Measurements from ENCODE around the gene PLXDC2. TPM values are rescaled to one million over a fixed set of nuclear protein-coding genes. Genes with fewer than 3 reads are reported as not detected.

PLXDC2 gene
- total and polyA plus RNA-seq, 2 experiments from 2014 or later: 13.5 to 19.4 TPM

GRCh38 chr10:20146004-20146403, 329.8 kb downstream of the PLXDC2 start:
- no peaks in the 10 kb centered on the region for H3K79me2 ChIP-seq (replicated peaks; ENCODE audit: insufficient read depth)
- H3K27ac ChIP-seq (ENCODE audit: low read depth): no peak overlapping the region
- no peak overlapping the region for H3K4me3 ChIP-seq
- no peaks in the 10 kb centered on the region for H4K20me1 ChIP-seq (replicated peaks; ENCODE audit: insufficient read depth)
- TF ChIP-seq EZH2 (IDR thresholded peaks at IDR 0.05; ENCODE audit: low read depth, unreplicated experiment) (no peak), CREB1 (CRISPR knock-in tag; IDR thresholded peaks at IDR 0.05; ENCODE audit: low read depth) (no peak), ZNF114 (CRISPR knock-in tag; IDR thresholded peaks at IDR 0.05) (no peak), ZNF462 (CRISPR knock-in tag; IDR thresholded peaks at IDR 0.05) (no peak)
- H3K4me2 ChIP-seq: no peak overlapping the region
- H3K27me3 ChIP-seq (ENCODE audit: insufficient read depth): no peaks in the 10 kb centered on the region
- Mint-ChIP-seq H3K36me3 (ENCODE audit: low read depth) (peaks cover 3% of the 10 kb centered on the region; the same call in 1 of the 3 replicates), H3K9me3 (no peaks in the 10 kb centered on the region), H3K27ac (no peak overlapping the region), H3K4me3 (no peak overlapping the region), H3K27me3 (ENCODE audit: insufficient read depth, low read depth, poor library complexity) (no peaks in the 10 kb centered on the region), H3K4me1 (peaks cover 13% of the 10 kb centered on the region)
- H2AFZ ChIP-seq: no peak overlapping the region
- DNase-seq (ENCODE audit: low spot score): no peak
- ATAC-seq: no peak
- H3F3A ChIP-seq (replicated peaks; ENCODE audit: low read depth): no peaks in the 10 kb centered on the region
- H3K36me3 ChIP-seq (ENCODE audit: insufficient read depth): no peaks in the 10 kb centered on the region
- no peaks in the 10 kb centered on the region for H3K9me2 ChIP-seq (ENCODE audit: insufficient read depth)
- H3K4me1 ChIP-seq (ENCODE audit: insufficient read depth): peaks cover 16% of the 10 kb centered on the region

- H3K27me3 ChIP-seq (ENCODE audit: insufficient read depth): no peaks in the 10 kb centered on the region
- no peak overlapping the region for H3K27ac ChIP-seq (ENCODE audit: low read depth)
- H3K4me1 Mint-ChIP-seq: peaks cover 14% of the 10 kb centered on the region
- no peaks in the 10 kb centered on the region for H3K9me2 ChIP-seq (ENCODE audit: insufficient read depth)
- H3K36me3 Mint-ChIP-seq (ENCODE audit: low read depth): peaks cover 3% of the 10 kb centered on the region; the same call in 1 of the 3 replicates
- H3K79me2 ChIP-seq (replicated peaks; ENCODE audit: insufficient read depth): no peaks in the 10 kb centered on the region
- H3K27ac Mint-ChIP-seq: no peak overlapping the region
- H3K4me1 ChIP-seq (ENCODE audit: insufficient read depth): peaks cover 18% of the 10 kb centered on the region
- no peaks in the 10 kb centered on the region for H3K9me3 Mint-ChIP-seq
- no peak for ATAC-seq
- DNase-seq (ENCODE audit: low spot score): no peak
- no peak overlapping the region for H3K4me3 Mint-ChIP-seq
- H3K36me3 ChIP-seq (ENCODE audit: insufficient read depth): no peaks in the 10 kb centered on the region
- no peak overlapping the region for H3K4me2 ChIP-seq
- H3K27me3 Mint-ChIP-seq (ENCODE audit: insufficient read depth, low read depth, poor library complexity): no peaks in the 10 kb centered on the region
- H3F3A ChIP-seq (replicated peaks; ENCODE audit: low read depth): no peaks in the 10 kb centered on the region
- H4K20me1 ChIP-seq (replicated peaks; ENCODE audit: insufficient read depth): no peaks in the 10 kb centered on the region
- H2AFZ ChIP-seq: no peak overlapping the region
- H3K4me3 ChIP-seq: no peak overlapping the region
- TF ChIP-seq CREB1 (CRISPR knock-in tag; IDR thresholded peaks at IDR 0.05; ENCODE audit: low read depth) (no peak), POLR2AphosphoS5 (IDR thresholded peaks at IDR 0.05; ENCODE audit: low read depth) (no peak), JUNB (IDR thresholded peaks at IDR 0.05; ENCODE audit: unreplicated experiment) (no peak), ZNF114 (CRISPR knock-in tag; IDR thresholded peaks at IDR 0.05) (no peak), EZH2phosphoT487 (IDR thresholded peaks at IDR 0.05; ENCODE audit: unreplicated experiment) (no peak), ZNF462 (CRISPR knock-in tag; IDR thresholded peaks at IDR 0.05) (no peak)
Observed at GRCh38 chr10:20147684-20148083, 331.5 kb downstream of the PLXDC2 start.
